Body of pancreas (tissue), 4 donors: ENCODE results near the gene RELB. TPM values are rescaled to one million over a fixed set of nuclear protein-coding genes. Genes with fewer than 3 reads are reported as not detected.

Experiments
- ATAC-seq: fragments of 150-250 bp; one replicate; pipeline ENCODE4 v1.9.1; 2016
- DNase-seq, 4 donors: peaks; one replicate each; pipeline ENCODE4 v3.0.0-alpha.2; 2019
- H3K27ac ChIP-seq, 4 donors: fragments of 200-600 bp; sonication (generic); 1 replicate in 3 of 4; 2 replicates in 1 of 4; pipeline versions ENCODE4 v1.5.1 to v1.6.1; 2016 to 2019; ENCODE audit warnings: mild to moderate bottlenecking in 1 of 4, mixed read lengths in 1 of 4, moderate library complexity in 1 of 4
- H3K27me3 ChIP-seq, 2 donors: fragments of 200-600 bp; sonication (generic); one replicate each; pipeline ENCODE4 v1.6.0; 2016; ENCODE audit warnings: mild to moderate bottlenecking in 1 of 2
- H3K36me3 ChIP-seq, 2 donors: fragments of 200-600 bp; sonication (generic); replicated peaks in 1 of 2; 2 replicates each; pipeline ENCODE4 v1.5.1; 2016; ENCODE audit warnings: low read depth in 2 of 2; ENCODE audit not compliant: insufficient read depth in 1 of 2
- H3K4me1 ChIP-seq: fragments of 200-600 bp; sonication (generic); one replicate; pipeline ENCODE4 v1.6.0; 2016
- H3K4me3 ChIP-seq, 2 donors: fragments of 200-600 bp; sonication (generic); 1 replicate in 1 of 2; 2 replicates in 1 of 2; pipeline ENCODE4 v1.5.1; 2016 to 2019
- H3K9me3 ChIP-seq, 3 donors: fragments of 200-600 bp; sonication (generic); 1 replicate in 2 of 3; 2 replicates in 1 of 3; pipeline ENCODE4 v1.5.1; 2016
- CTCF ChIP-seq, 7 experiments: fragments of 450-650 bp in 4 of 7; fragments of 200-600 bp in 3 of 7; sonication (generic) in 3 of 7; IDR thresholded peaks; one replicate each; pipeline ENCODE4 v1.5.1; 2016 to 2019; ENCODE audit warnings: antibody characterized with exemption in 7 of 7
- POLR2A ChIP-seq, 3 donors: fragments of 450-650 bp; IDR thresholded peaks; one replicate each; pipeline ENCODE4 v1.6.1; 2016; ENCODE audit warnings: antibody characterized with exemption in 3 of 3, mild to moderate bottlenecking in 2 of 3
- WGBS, 2 donors: methylation state at CpG; one replicate each; pipeline ENCODE4 v1.1.5; 2017; 5-methylcytosine and 5-hydroxymethylcytosine counted together
- intact Hi-C: fragments of 100-400 bp; cut with DNase I; formaldehyde crosslinking; loops from one replicate; pipeline ENCODE4 v1.15.1; 2023
- total RNA-seq, 2 donors: library from RNA; depleted of rRNA; stranded (reverse); fragments of >200 nt; gene quantifications; one replicate each; pipeline ENCODE4 v1.1.0, GENCODE V29; 2016

Gene RELB
- total RNA-seq, 2 donors from 2014 or later = 8.9 to 11.9 TPM

- TF ChIP-seq CTCF (IDR thresholded peaks at IDR 0.05) (no peak), POLR2A (IDR thresholded peaks at IDR 0.05) (no peak)
- WGBS, 2 donors = 1 to 3% methylated on average over 10 to 35 of the region's 40 CpGs
- H3K36me3 ChIP-seq = no peaks in the 10 kb centered on the region
- intact Hi-C loops = no loop called here
- no peaks in the 10 kb centered on the region for H3K27me3 ChIP-seq
- peaks cover 51% of the 10 kb centered on the region for H3K4me1 ChIP-seq
- no peaks in the 10 kb centered on the region for H3K9me3 ChIP-seq
- no peak for DNase-seq
- peak overlapping the region; percentile 75 to 96 (median 93) for H3K27ac ChIP-seq
- peak; percentile 2 for ATAC-seq
- peak overlapping the region; percentile 80 to 95 for H3K4me3 ChIP-seq
Measured at GRCh38 chr19:44955505-44956439, 45.5 kb upstream of the RELB start.

- no peak for DNase-seq
- H3K27ac ChIP-seq = no peak overlapping the region
- 69 to 100% methylated on average over 2 to 7 of the region's 7 CpGs for WGBS, 2 donors
Measured at GRCh38 chr19:44957526-44957925, 43.7 kb upstream of the RELB start.

GRCh38 chr19:44958090-44958489 lies 43.2 kb upstream of the RELB start:
- intact Hi-C loops = no loop called here
- Histone ChIP-seq H3K4me1 (peaks cover 37% of the 10 kb centered on the region), H3K9me3 (no peaks in the 10 kb centered on the region), H3K27me3 (no peaks in the 10 kb centered on the region), H3K27ac (no peak overlapping the region), H3K4me3 (no peak overlapping the region), H3K36me3 (peaks cover 0 to 2% of the 10 kb centered on the region in 2 donors)
- 81 to 85% methylated on average over 9 of the region's 9 CpGs for WGBS, 2 donors
- no peak for TF ChIP-seq CTCF (IDR thresholded peaks at IDR 0.05)
- no peak for TF ChIP-seq POLR2A (IDR thresholded peaks at IDR 0.05)
- ATAC-seq (no peak), DNase-seq (no peak)

More at GRCh38 chr19:44957526-44957925, 43.7 kb upstream of the RELB start:
- H3K27me3 ChIP-seq = no peaks in the 10 kb centered on the region
- intact Hi-C loops = no loop called here
- H3K4me1 ChIP-seq = peaks cover 37% of the 10 kb centered on the region
- no peak for TF ChIP-seq POLR2A (IDR thresholded peaks at IDR 0.05)
- no peak for TF ChIP-seq CTCF (IDR thresholded peaks at IDR 0.05)
- peaks cover 0 to 1% of the 10 kb centered on the region in 2 donors for H3K36me3 ChIP-seq
- no peak for ATAC-seq
- H3K9me3 ChIP-seq = no peaks in the 10 kb centered on the region
- no peak overlapping the region for H3K4me3 ChIP-seq

- Histone ChIP-seq H3K4me3 (no peak overlapping the region), H3K27ac (no peak overlapping the region), H3K27me3 (no peaks in the 10 kb centered on the region), H3K9me3 (no peaks in the 10 kb centered on the region), H3K4me1 (peaks cover 25% of the 10 kb centered on the region), H3K36me3 (peaks cover 0 to 5% of the 10 kb centered on the region in 2 donors)
- DNase-seq (no peak), ATAC-seq (no peak)
- TF ChIP-seq CTCF (IDR thresholded peaks at IDR 0.05) (no peak), POLR2A (IDR thresholded peaks at IDR 0.05) (no peak)
- intact Hi-C loops = no loop called here
- WGBS, 2 donors = 73 to 74% methylated on average over 5 of the region's 5 CpGs
Measured at GRCh38 chr19:44959691-44960090, 41.6 kb upstream of the RELB start.
